Right atrium auricular region (tissue), 2 donors: ENCODE results near the gene RNF166. TPM values are rescaled to one million over a fixed set of nuclear protein-coding genes. Genes with fewer than 3 reads are reported as not detected.
A peak's percentile ranks its signal among the peaks of the same experiment; 100 is the strongest.

ENCODE experiments used
- DNase-seq: peaks from one replicate; pipeline ENCODE4 v3.0.0-alpha.2; 2019; ENCODE audit warnings: low spot score
- H3K27ac ChIP-seq, 2 donors: fragments of 200-600 bp; sonication (generic); 1 replicate in 1 of 2; 2 replicates in 1 of 2; pipeline ENCODE4 v1.5.1; 2016 to 2019
- H3K27me3 ChIP-seq, 2 donors: fragments of 200-600 bp; sonication (generic); one replicate each; pipeline versions ENCODE4 v1.5.1 to v1.6.0; 2017 to 2019
- H3K36me3 ChIP-seq: fragments of 200-600 bp; sonication (generic); one replicate; pipeline ENCODE4 v1.5.1; 2016
- H3K4me1 ChIP-seq, 2 donors: fragments of 200-600 bp; sonication (generic); one replicate each; pipeline versions ENCODE4 v1.5.1 to v1.6.0; 2017 to 2019
- H3K4me3 ChIP-seq, 2 donors: fragments of 200-600 bp; sonication (generic); 1 replicate in 1 of 2; 2 replicates in 1 of 2; pipeline ENCODE4 v1.5.1; 2017 to 2019; ENCODE audit warnings: mild to moderate bottlenecking in 1 of 2, moderate library complexity in 1 of 2
- H3K9me3 ChIP-seq, 2 donors: fragments of 200-600 bp; sonication (generic); one replicate each; pipeline ENCODE4 v1.5.1; 2019
- total RNA-seq, 2 donors: library from RNA; depleted of rRNA; stranded (reverse); fragments of >200 nt; gene quantifications; one replicate each; pipeline ENCODE4 v1.1.0, GENCODE V29; 2016
- TF ChIP-seq, protein P1 (sequence below), 2 donors: fragments of 200-600 bp; sonication (generic); IDR thresholded peaks; one replicate each; pipeline ENCODE4 v1.5.1; 2019; ENCODE audit warnings: antibody characterized with exemption in 2 of 2

RNF166 gene
- total RNA-seq, 2 donors from 2014 or later: 16.9 to 19.4 TPM

DNA sequence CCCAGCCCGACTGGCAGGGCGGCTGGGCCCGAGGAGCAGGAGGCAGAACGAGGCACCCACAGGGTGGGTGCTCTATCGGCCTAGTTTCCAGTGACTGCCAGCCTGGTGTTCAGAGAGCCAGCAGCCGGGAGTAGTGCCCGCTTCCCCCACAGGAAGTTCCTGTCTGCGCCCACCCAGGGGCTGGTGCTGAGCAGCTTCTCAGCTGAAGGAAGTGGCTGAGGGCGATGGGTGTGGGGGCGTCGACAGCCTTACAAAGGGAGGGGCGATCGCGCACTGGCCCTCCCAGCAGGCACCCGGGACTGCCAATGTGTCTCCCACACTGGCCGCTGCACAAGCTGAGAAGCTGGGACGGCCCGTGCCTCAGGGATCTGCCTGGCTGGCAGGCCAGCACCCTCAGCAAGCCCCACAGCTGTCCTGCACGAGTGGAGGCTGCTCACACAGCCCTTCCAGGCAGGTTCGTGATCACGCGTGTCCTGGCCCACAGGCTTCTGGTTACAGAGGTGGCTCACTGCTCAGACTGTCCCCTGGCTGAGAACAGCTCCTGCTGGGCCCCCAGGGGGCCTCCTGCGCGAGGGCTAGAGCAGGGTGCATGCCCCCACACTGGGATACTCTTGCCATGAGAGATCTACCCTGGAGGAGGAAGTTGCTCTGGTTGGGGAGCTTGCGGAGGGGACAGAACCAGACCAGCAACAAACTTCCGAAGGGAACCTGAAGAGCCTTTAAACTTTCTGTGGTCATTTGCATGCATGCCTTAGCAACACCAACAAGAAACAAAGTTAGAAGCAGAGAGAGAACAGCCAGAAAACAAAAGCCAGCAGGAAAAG lies 2.5 kb downstream of the RNF166 start:
- DNase-seq: no peak
- TF ChIP-seq, protein P1, sequence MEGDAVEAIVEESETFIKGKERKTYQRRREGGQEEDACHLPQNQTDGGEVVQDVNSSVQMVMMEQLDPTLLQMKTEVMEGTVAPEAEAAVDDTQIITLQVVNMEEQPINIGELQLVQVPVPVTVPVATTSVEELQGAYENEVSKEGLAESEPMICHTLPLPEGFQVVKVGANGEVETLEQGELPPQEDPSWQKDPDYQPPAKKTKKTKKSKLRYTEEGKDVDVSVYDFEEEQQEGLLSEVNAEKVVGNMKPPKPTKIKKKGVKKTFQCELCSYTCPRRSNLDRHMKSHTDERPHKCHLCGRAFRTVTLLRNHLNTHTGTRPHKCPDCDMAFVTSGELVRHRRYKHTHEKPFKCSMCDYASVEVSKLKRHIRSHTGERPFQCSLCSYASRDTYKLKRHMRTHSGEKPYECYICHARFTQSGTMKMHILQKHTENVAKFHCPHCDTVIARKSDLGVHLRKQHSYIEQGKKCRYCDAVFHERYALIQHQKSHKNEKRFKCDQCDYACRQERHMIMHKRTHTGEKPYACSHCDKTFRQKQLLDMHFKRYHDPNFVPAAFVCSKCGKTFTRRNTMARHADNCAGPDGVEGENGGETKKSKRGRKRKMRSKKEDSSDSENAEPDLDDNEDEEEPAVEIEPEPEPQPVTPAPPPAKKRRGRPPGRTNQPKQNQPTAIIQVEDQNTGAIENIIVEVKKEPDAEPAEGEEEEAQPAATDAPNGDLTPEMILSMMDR (IDR thresholded peaks at IDR 0.05): no peak
- H3K4me3 ChIP-seq: peak overlapping the region in 1 of 2 donors; percentile 19
- peaks cover 14% of the 10 kb centered on the region for H3K36me3 ChIP-seq
- no peaks in the 10 kb centered on the region for H3K9me3 ChIP-seq
- peak overlapping the region; percentile 56 to 60 for H3K27ac ChIP-seq
- no peaks in the 10 kb centered on the region for H3K27me3 ChIP-seq
- H3K4me1 ChIP-seq: peaks cover 0 to 69% of the 10 kb centered on the region in 2 donors

DNA sequence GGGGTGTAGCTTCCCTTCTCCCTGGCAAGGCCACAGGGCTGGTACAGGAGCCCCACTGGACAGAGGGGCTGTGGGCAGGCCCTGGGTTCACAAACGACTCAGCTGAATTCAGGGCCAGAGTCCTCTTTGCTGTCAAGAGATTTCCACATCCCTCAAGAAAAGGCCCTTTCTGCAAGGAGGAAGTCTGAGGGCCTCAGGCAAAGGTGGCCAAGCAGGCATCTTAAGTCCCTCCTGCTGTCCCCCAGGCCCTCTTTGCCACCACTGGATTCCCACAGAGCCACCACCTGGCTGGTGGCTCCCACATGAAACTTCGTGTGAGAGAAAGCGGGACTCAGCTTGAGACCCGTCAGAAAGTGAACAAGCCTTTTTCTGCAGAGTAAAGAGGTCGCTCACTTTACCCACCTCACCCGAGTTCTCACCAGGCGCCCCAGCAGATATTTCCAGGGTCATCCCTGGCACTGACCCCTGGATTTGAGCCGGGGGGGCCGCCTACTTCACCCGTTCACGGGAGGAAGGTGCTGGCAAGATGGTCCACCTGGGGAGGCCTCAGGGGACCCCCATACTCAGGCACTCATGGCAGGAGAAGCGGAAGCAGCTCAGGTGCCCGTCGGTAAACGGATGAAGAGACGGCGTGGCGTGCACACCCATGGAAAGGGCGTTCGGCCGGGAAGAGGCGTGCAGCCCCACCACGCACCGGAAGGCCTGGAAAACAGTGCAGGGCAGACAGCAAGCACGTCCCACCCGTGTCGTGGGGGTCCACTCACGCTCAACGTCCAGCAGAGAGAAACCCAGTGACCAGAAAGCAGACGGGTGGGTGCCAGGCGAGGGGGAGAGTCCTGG lies 3.6 kb downstream of the RNF166 start:
- Histone ChIP-seq H3K27ac (peak overlapping the region; percentile 56 to 60), H3K27me3 (no peaks in the 10 kb centered on the region), H3K9me3 (no peaks in the 10 kb centered on the region), H3K36me3 (peaks cover 25% of the 10 kb centered on the region), H3K4me3 (no peak overlapping the region), H3K4me1 (peaks cover 0 to 68% of the 10 kb centered on the region in 2 donors)
- TF ChIP-seq, protein P1 (IDR thresholded peaks at IDR 0.05): no peak
- DNase-seq: no peak

DNA sequence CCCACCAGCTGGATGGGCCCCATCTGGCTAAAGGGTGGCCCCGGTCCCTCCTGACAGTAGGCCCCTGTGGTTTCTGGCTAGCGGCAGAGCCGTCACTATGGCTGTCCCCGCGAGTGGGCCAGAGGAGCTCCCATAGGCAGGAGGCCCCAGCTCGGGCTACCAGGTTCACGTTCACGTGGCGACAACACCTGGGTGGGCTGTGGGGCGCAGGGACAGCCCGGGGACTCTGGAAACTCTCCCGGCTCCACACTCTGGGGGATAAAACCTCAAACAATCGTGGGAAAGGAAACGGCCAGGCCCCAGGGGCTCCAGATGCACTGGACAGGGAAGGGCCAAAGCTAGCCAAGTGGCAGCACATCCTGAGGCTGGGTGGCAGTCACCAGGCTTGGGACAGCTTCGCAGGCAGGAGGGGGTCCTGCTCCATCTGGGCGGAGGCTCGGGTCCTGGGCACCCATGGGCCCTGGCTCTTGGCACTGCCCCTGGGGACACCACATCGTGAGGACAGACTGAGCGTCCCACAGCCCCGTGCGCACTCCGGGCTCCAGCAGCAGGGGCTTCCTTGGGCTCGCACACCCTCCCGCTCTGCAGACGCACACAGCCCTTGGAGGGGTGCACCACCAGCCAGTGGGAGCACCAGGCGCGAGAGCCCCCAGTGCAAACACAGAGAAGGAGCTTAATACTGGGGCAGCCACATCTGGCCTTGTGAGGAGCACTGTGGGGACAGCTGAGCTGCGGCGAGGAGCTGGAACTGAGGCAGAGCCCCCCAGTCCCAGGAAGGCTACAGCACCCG lies 4.4 kb downstream of the RNF166 start:
- DNase-seq: no peak
- Histone ChIP-seq H3K27me3 (no peaks in the 10 kb centered on the region), H3K36me3 (peaks cover 34% of the 10 kb centered on the region), H3K4me1 (peaks cover 0 to 59% of the 10 kb centered on the region in 2 donors), H3K27ac (peak overlapping the region; percentile 56 to 57), H3K9me3 (no peaks in the 10 kb centered on the region), H3K4me3 (peak overlapping the region in 1 of 2 donors; percentile 0)
- TF ChIP-seq, protein P1 (IDR thresholded peaks at IDR 0.05): no peak

DNA sequence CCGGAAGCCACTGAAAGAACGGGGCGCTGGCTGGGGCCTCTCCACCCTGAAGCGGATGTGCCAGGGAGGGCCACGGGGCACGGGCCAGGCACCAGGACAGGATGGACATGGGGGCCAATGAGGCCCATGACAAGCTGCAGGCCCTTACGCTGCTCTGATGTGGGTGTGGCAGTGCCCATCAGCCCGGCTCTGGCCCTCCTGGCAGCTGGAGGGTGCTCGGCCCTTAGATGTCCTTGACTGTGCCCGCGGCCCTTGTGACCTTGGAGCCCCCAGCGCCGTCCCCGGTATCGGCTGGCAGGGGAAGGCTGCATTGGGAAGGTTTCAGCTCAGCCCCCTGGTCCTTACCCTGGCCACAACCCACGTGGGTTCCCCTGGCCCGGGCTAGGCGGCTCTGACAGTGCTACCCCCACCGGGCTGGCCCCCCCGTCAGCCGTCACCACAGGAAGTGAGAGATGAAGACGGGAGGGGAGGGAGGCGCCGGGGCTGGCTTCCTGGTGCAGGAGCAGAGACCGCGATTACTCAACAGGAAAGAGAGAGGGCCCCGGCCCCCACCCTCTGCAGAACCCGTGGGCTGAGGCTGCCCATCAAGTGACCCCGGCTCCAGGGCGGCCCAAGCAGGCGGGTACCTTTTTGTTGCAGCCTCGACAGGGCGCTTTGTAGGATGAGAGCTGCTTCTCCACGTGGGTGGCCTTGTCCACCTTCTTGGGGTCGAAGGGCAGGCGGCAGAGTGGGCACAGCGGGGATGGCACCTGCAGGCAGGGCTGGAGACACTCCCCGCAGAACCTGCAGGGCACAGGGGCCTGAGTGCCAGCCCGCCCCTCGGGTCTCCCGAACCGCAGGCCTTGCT lies 5.3 kb downstream of the RNF166 start:
- Histone ChIP-seq H3K27ac (peak overlapping the region; percentile 56 to 57), H3K4me3 (peak overlapping the region in 1 of 2 donors; percentile 0), H3K27me3 (no peaks in the 10 kb centered on the region), H3K9me3 (no peaks in the 10 kb centered on the region), H3K36me3 (peaks cover 42% of the 10 kb centered on the region), H3K4me1 (peaks cover 0 to 57% of the 10 kb centered on the region in 2 donors)
- DNase-seq: peak; percentile 93
- TF ChIP-seq, protein P1 (IDR thresholded peaks at IDR 0.05): no peak

DNA sequence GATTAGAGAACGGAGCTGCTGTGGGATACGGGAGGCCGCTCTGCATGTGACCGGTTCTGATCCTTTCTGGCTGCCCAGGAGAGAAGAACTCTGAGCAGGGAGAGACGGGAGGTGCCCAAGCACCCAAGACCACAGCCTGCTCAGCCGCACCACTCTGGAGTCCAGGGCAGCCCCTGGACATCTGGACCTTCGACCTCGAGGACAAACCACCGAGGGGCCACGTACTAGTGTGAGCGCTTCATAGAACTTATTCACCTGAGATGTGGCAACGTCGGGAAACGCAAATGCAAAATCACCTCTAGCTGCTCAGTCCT lies 5.9 kb downstream of the RNF166 start:
- no peak overlapping the region for H3K4me3 ChIP-seq
- H3K27ac ChIP-seq: peak overlapping the region in 1 of 2 donors; percentile 56
- H3K36me3 ChIP-seq: peaks cover 42% of the 10 kb centered on the region

More for the DNA sequence above, 5.9 kb downstream of the RNF166 start:
- Histone ChIP-seq H3K27me3 (no peaks in the 10 kb centered on the region), H3K4me1 (peaks cover 0 to 52% of the 10 kb centered on the region in 2 donors), H3K9me3 (no peaks in the 10 kb centered on the region)
- TF ChIP-seq, protein P1 (IDR thresholded peaks at IDR 0.05): no peak
- no peak for DNase-seq
